H9 (cell line): ENCODE data around the gene IPP. TPM values are rescaled to one million over a fixed set of nuclear protein-coding genes. Genes with fewer than 3 reads are reported as not detected.

ENCODE experiments used
- DNase-seq: peaks from one replicate; pipeline ENCODE4 v3.0.0-alpha.2; 2017
- H2AFZ ChIP-seq: one replicate; pipeline ENCODE4 v1.6.1; 2013; ENCODE audit warnings: mild to moderate bottlenecking, low read length, control low read depth, moderate library complexity
- H2AK5ac ChIP-seq: 2 replicates; pipeline ENCODE4 v1.6.1; 2013; ENCODE audit warnings: low read length, control low read depth, mixed read lengths; ENCODE audit not compliant: insufficient read length
- H2BK120ac ChIP-seq: one replicate; pipeline ENCODE4 v1.6.1; 2013; ENCODE audit warnings: low read depth, mild to moderate bottlenecking, low read length, control low read depth, inconsistent platforms; ENCODE audit not compliant: poor library complexity, severe bottlenecking
- H2BK12ac ChIP-seq: 2 replicates; pipeline ENCODE4 v1.6.1; 2013; ENCODE audit warnings: low read length, control low read depth, mixed read lengths, low read depth; ENCODE audit not compliant: insufficient read length
- H2BK15ac ChIP-seq: 2 replicates; pipeline ENCODE4 v1.6.1; 2013; ENCODE audit warnings: low read depth, low read length, control low read depth
- H2BK20ac ChIP-seq: one replicate; pipeline ENCODE4 v1.6.1; 2013; ENCODE audit warnings: low read depth, mild to moderate bottlenecking, low read length, control low read depth, inconsistent platforms; ENCODE audit not compliant: poor library complexity, severe bottlenecking
- H2BK5ac ChIP-seq: 2 replicates; pipeline ENCODE4 v1.6.1; 2013; ENCODE audit warnings: low read length, control low read depth, mixed read lengths; ENCODE audit not compliant: insufficient read length
- H3K14ac ChIP-seq: 2 replicates; pipeline ENCODE4 v1.6.1; 2013; ENCODE audit warnings: low read length, control low read depth; ENCODE audit not compliant: insufficient read depth
- H3K18ac ChIP-seq: 2 replicates; pipeline ENCODE4 v1.6.1; 2013; ENCODE audit warnings: low read depth, mild to moderate bottlenecking, mixed read lengths, low read length, control low read depth; ENCODE audit not compliant: insufficient read length
- H3K23ac ChIP-seq: 2 replicates; pipeline ENCODE4 v1.6.1; 2013; ENCODE audit warnings: low read length, control low read depth, mixed read lengths, low read depth; ENCODE audit not compliant: insufficient read length
- H3K23me2 ChIP-seq: 2 replicates; pipeline ENCODE4 v1.6.1; 2013; ENCODE audit warnings: low read depth, mild to moderate bottlenecking, mixed read lengths, low read length, control low read depth; ENCODE audit not compliant: insufficient read length, poor library complexity, severe bottlenecking
- H3K27ac ChIP-seq: 2 replicates; pipeline ENCODE4 v1.5.1; 2013; ENCODE audit warnings: low read length, control low read depth, mixed read lengths, low read depth; ENCODE audit not compliant: insufficient read length
- H3K27me3 ChIP-seq: 2 replicates; pipeline ENCODE4 v1.6.1; 2013; ENCODE audit warnings: low read length, control low read depth, inconsistent platforms; ENCODE audit not compliant: insufficient read depth
- H3K4ac ChIP-seq: 2 replicates; pipeline ENCODE4 v1.6.1; 2013; ENCODE audit warnings: low read depth, mild to moderate bottlenecking, control low read depth, inconsistent platforms, low read length, moderate library complexity
- H3K4me1 ChIP-seq: 2 replicates; pipeline ENCODE4 v1.6.1; 2013; ENCODE audit warnings: low read length, control low read depth, inconsistent platforms; ENCODE audit not compliant: insufficient read depth
- H3K4me2 ChIP-seq: 2 replicates; pipeline ENCODE4 v1.6.1; 2013; ENCODE audit warnings: low read length, control low read depth, mixed read lengths; ENCODE audit not compliant: insufficient read length, insufficient read depth
- H3K56ac ChIP-seq: 2 replicates; pipeline ENCODE4 v1.6.1; 2013; ENCODE audit warnings: low read depth, mild to moderate bottlenecking, mixed read lengths, low read length, control low read depth; ENCODE audit not compliant: insufficient read length
- H3K79me1 ChIP-seq: 2 replicates; pipeline ENCODE4 v1.6.1; 2013; ENCODE audit warnings: low read depth, mild to moderate bottlenecking, moderate library complexity, low read length, control low read depth, inconsistent platforms; ENCODE audit not compliant: insufficient read depth, poor library complexity, severe bottlenecking
- H3K79me2 ChIP-seq: 2 replicates; pipeline ENCODE4 v1.6.1; 2013; ENCODE audit warnings: low read length, control low read depth, inconsistent platforms; ENCODE audit not compliant: insufficient read depth
- H3K9ac ChIP-seq: 2 replicates; pipeline ENCODE4 v1.6.1; 2013; ENCODE audit warnings: low read length, control low read depth, mixed read lengths; ENCODE audit not compliant: insufficient read length; ENCODE audit errors: extremely low read depth
- H3K9me3 ChIP-seq: one replicate; pipeline ENCODE4 v1.6.1; 2013; ENCODE audit warnings: low read depth, low read length, inconsistent platforms; ENCODE audit not compliant: control insufficient read depth
- H3T11ph ChIP-seq: one replicate; pipeline ENCODE4 v1.6.1; 2013; ENCODE audit warnings: mild to moderate bottlenecking, low read length, control low read depth, inconsistent platforms
- H4K20me1 ChIP-seq: one replicate; pipeline ENCODE4 v1.6.1; 2013; ENCODE audit not compliant: control insufficient read depth, insufficient read length, insufficient read depth
- H4K5ac ChIP-seq: 2 replicates; pipeline ENCODE4 v1.6.1; 2013; ENCODE audit warnings: low read depth, mild to moderate bottlenecking, mixed read lengths, low read length, control low read depth; ENCODE audit not compliant: insufficient read length
- H4K8ac ChIP-seq: replicated peaks from 2 replicates; pipeline ENCODE4 v1.6.1; 2013; ENCODE audit warnings: low read length, control low read depth, mixed read lengths, low read depth; ENCODE audit not compliant: insufficient read length
- H4K91ac ChIP-seq: 2 replicates; pipeline ENCODE4 v1.6.1; 2013; ENCODE audit warnings: low read depth, mild to moderate bottlenecking, moderate library complexity, mixed read lengths, low read length, control low read depth; ENCODE audit not compliant: insufficient read length
- H3K27ac Mint-ChIP-seq, 3 experiments: 2 replicates in 2 of 3; 3 replicates in 1 of 3; pipeline ENCODE4 v1.8.0; 2020 to 2021; ENCODE audit warnings: mixed read lengths in 3 of 3, mild to moderate bottlenecking in 1 of 3, moderate library complexity in 1 of 3
- H3K27me3 Mint-ChIP-seq: 2 replicates; pipeline ENCODE4 v1.8.0; 2021; ENCODE audit warnings: low read depth, mild to moderate bottlenecking, moderate library complexity, mixed read lengths
- H3K36me3 Mint-ChIP-seq, 3 experiments: 2 replicates in 2 of 3; 3 replicates in 1 of 3; pipeline ENCODE4 v1.8.0; 2020 to 2021; ENCODE audit warnings: low read depth in 3 of 3, mixed read lengths in 3 of 3; ENCODE audit not compliant: insufficient read depth in 1 of 3
- H3K4me1 Mint-ChIP-seq, 2 experiments: 2 replicates each; pipeline ENCODE4 v1.8.0; 2020; ENCODE audit warnings: mixed read lengths in 2 of 2
- H3K4me3 Mint-ChIP-seq, 2 experiments: 2 replicates in 1 of 2; 3 replicates in 1 of 2; pipeline ENCODE4 v1.8.0; 2020 to 2021; ENCODE audit warnings: mild to moderate bottlenecking in 2 of 2, mixed read lengths in 2 of 2, moderate library complexity in 1 of 2
- H3K9me3 Mint-ChIP-seq, 2 experiments: 2 replicates in 1 of 2; 3 replicates in 1 of 2; pipeline ENCODE4 v1.8.0; 2020; ENCODE audit warnings: mild to moderate bottlenecking in 2 of 2, mixed read lengths in 2 of 2, moderate library complexity in 1 of 2
- CTCF ChIP-seq: fragments of 200-600 bp; sonication (generic); conservative IDR thresholded peaks from 3 replicates; pipeline ENCODE4 v1.8.0; 2021; ENCODE audit warnings: antibody characterized with exemption, mild to moderate bottlenecking
- WGBS: extraction: QIAGEN DNeasy Blood & Tissue Kit; methylation state at CpG from one replicate; pipeline ENCODE4 v1.1.7; 2013; ENCODE audit warnings: missing lambda C conversion rate, low lambda C conversion rate, mixed read lengths; ENCODE audit not compliant: insufficient read length; ENCODE audit errors: extremely low coverage; 5-methylcytosine and 5-hydroxymethylcytosine counted together
- total RNA-seq: library from RNA; stranded (reverse); gene quantifications from 2 replicates; pipeline ENCODE4 v1.2.1, GENCODE V29; 2021

The IPP gene
- total RNA-seq, 1 experiment from 2014 or later: 6.3 TPM

- H4K5ac ChIP-seq: peak overlapping the region; percentile 53
- no peaks in the 10 kb centered on the region for H3K79me1 ChIP-seq
- H4K20me1 ChIP-seq: no peaks in the 10 kb centered on the region
- no peak overlapping the region for H3T11ph ChIP-seq
- no CpG with 5 or more reads among the region's 27 CpGs for WGBS
- H4K91ac ChIP-seq: no peak overlapping the region
- peak overlapping the region; percentile 92 for H3K4me2 ChIP-seq
- no peak overlapping the region for H2BK20ac ChIP-seq
- no peak overlapping the region for H3K56ac ChIP-seq
- H3K23me2 ChIP-seq: peaks cover 10% of the 10 kb centered on the region
- H3K27ac Mint-ChIP-seq: peak overlapping the region; percentile 98 to 100 (median 100)
- no peak overlapping the region for H2AFZ ChIP-seq
- peaks cover 39 to 44% of the 10 kb centered on the region in 2 experiments for H3K4me1 Mint-ChIP-seq
- H3K27me3 Mint-ChIP-seq: no peaks in the 10 kb centered on the region
- H3K27me3 ChIP-seq: no peaks in the 10 kb centered on the region
- no peaks in the 10 kb centered on the region for H3K9me3 ChIP-seq
- H2AK5ac ChIP-seq: no peak overlapping the region
- no peak overlapping the region for H4K8ac ChIP-seq
- peak; percentile 41 for TF ChIP-seq CTCF
- H3K27ac ChIP-seq: peak overlapping the region; percentile 10
- H2BK15ac ChIP-seq: no peak overlapping the region
- peaks cover 36% of the 10 kb centered on the region; the same call in 1 of the 2 replicates for H3K79me2 ChIP-seq
- H3K9ac ChIP-seq: peak overlapping the region; percentile 97
- H2BK120ac ChIP-seq: no peak overlapping the region
- H2BK12ac ChIP-seq: no peak overlapping the region
- H3K36me3 Mint-ChIP-seq: peaks cover 2 to 18% (median 6%) of the 10 kb centered on the region in 3 experiments; a peak in 6 of 7 replicates
- H2BK5ac ChIP-seq: no peak overlapping the region
- H3K18ac ChIP-seq: peak overlapping the region; percentile 93
- H3K4me3 Mint-ChIP-seq: peak overlapping the region; percentile 99 to 100
- peak overlapping the region; percentile 23; the same call in 1 of the 2 replicates for H3K4ac ChIP-seq
- H3K9me3 Mint-ChIP-seq: peaks cover 0 to 2% of the 10 kb centered on the region in 2 experiments; a peak in 1 of 5 replicates
- no peak overlapping the region for H3K23ac ChIP-seq
- peaks cover 4% of the 10 kb centered on the region; the same call in 1 of the 2 replicates for H3K4me1 ChIP-seq
- no peak for DNase-seq
- peak overlapping the region; percentile 90 for H3K14ac ChIP-seq
Observed at GRCh38 chr1:45686015-45686287, 64.5 kb downstream of the IPP start.
